ENCODE data around the gene CDCA4. TPM values are rescaled to one million over a fixed set of nuclear protein-coding genes. Genes with fewer than 3 reads are reported as not detected.

Gene CDCA4
- total RNA-seq, 1 experiment from 2014 or later = 57.7 TPM

GRCh38 chr14:105046891-105047282, 26.0 kb upstream of the CDCA4 start:
- Histone ChIP-seq H3K27ac (ENCODE audit: insufficient read length, low read depth, low read length) (no peak overlapping the region), H4K8ac (replicated peaks; ENCODE audit: insufficient read length, low read depth, low read length) (no peak overlapping the region), H2BK120ac (ENCODE audit: low read depth, low read length, poor library complexity, severe bottlenecking) (no peak overlapping the region), H3K9ac (ENCODE audit: extremely low read depth, insufficient read length, low read length) (no peak overlapping the region), H3T11ph (ENCODE audit: low read length) (no peak overlapping the region), H3K4me2 (ENCODE audit: insufficient read depth, insufficient read length, low read length) (no peak overlapping the region), H3K79me1 (ENCODE audit: insufficient read depth, low read depth, low read length, poor library complexity, severe bottlenecking) (no peaks in the 10 kb centered on the region), H4K20me1 (ENCODE audit: control insufficient read depth, insufficient read depth, insufficient read length) (no peaks in the 10 kb centered on the region), H4K5ac (ENCODE audit: insufficient read length, low read depth, low read length) (no peak overlapping the region), H3K23ac (ENCODE audit: insufficient read length, low read depth, low read length) (no peak overlapping the region), H3K4ac (ENCODE audit: low read depth, low read length) (no peak overlapping the region), H2BK12ac (ENCODE audit: insufficient read length, low read depth, low read length) (no peak overlapping the region), H3K18ac (ENCODE audit: insufficient read length, low read depth, low read length) (no peak overlapping the region), H3K23me2 (ENCODE audit: insufficient read length, low read depth, low read length, poor library complexity, severe bottlenecking) (no peaks in the 10 kb centered on the region), H3K4me1 (ENCODE audit: insufficient read depth, low read length) (no peaks in the 10 kb centered on the region), H3K14ac (ENCODE audit: insufficient read depth, low read length) (no peak overlapping the region), H2AFZ (ENCODE audit: low read length) (no peak overlapping the region), H4K91ac (ENCODE audit: insufficient read length, low read depth, low read length) (no peak overlapping the region), H2AK5ac (ENCODE audit: insufficient read length, low read length) (no peak overlapping the region), H2BK15ac (ENCODE audit: low read depth, low read length) (no peak overlapping the region), H3K79me2 (ENCODE audit: insufficient read depth, low read length) (no peaks in the 10 kb centered on the region), H3K27me3 (ENCODE audit: insufficient read depth, low read length) (no peaks in the 10 kb centered on the region), H3K56ac (ENCODE audit: insufficient read length, low read depth, low read length) (no peak overlapping the region), H3K9me3 (ENCODE audit: control insufficient read depth, low read depth, low read length) (no peaks in the 10 kb centered on the region), H2BK5ac (ENCODE audit: insufficient read length, low read length) (no peak overlapping the region), H2BK20ac (ENCODE audit: low read depth, low read length, poor library complexity, severe bottlenecking) (no peak overlapping the region)
- WGBS (ENCODE audit: extremely low coverage, insufficient read length, low lambda C conversion rate) = no CpG with 5 or more reads among the region's 9 CpGs
- no peaks in the 10 kb centered on the region for H3K9me3 Mint-ChIP-seq
- no peak for TF ChIP-seq CTCF (conservative IDR thresholded peaks at IDR 0.05)
- H3K4me1 Mint-ChIP-seq = peaks cover 2 to 4% of the 10 kb centered on the region in 2 experiments; a peak in 2 of 4 replicates
- H3K27me3 Mint-ChIP-seq (ENCODE audit: low read depth) = peaks cover 47% of the 10 kb centered on the region
- no peak for DNase-seq
- H3K27ac Mint-ChIP-seq = no peak overlapping the region
- no peaks in the 10 kb centered on the region for H3K36me3 Mint-ChIP-seq (ENCODE audit: insufficient read depth in 1 of 3, low read depth in 3 of 3)
- no peak overlapping the region for H3K4me3 Mint-ChIP-seq
